HT1080 (cell line): ENCODE data around the gene UBE2S. TPM values are rescaled to one million over a fixed set of nuclear protein-coding genes. Genes with fewer than 3 reads are reported as not detected.

ENCODE experiments used
- DNase-seq: peaks from one replicate; pipeline ENCODE4 v3.0.0-alpha.2; 2015; ENCODE audit warnings: low read depth
- total RNA-seq: library from RNA; depleted of rRNA; stranded (reverse); fragments of >200 nt; shearing (Covaris generic); gene quantifications from 2 replicates; pipeline ENCODE4 v1.2.3, GENCODE V29; 2014

UBE2S gene
- total RNA-seq, 1 experiment from 2014 or later = 1,047 TPM

- DNase-seq = peak; percentile 93
Observed at GRCh38 chr19:55384920-55385723, 22.5 kb downstream of the UBE2S start.

- no peak for DNase-seq
Observed at GRCh38 chr19:55384131-55384919, 23.3 kb downstream of the UBE2S start, which contains the start of gene TMEM238. Gene TMEM238 (minus strand): TSS chr19:55384292. CDS start chr19:55384259, 33 bp downstream.

GRCh38 chr19:55383279-55384130, 24.1 kb downstream of the UBE2S start:
- DNase-seq = no peak

- DNase-seq = no peak
Observed at GRCh38 chr19:55382522-55383054, 25.0 kb downstream of the UBE2S start.

- DNase-seq = no peak
Observed at GRCh38 chr19:55382013-55382412, 25.6 kb downstream of the UBE2S start.

- no peak for DNase-seq
Observed at GRCh38 chr19:55379174-55379573, 28.4 kb downstream of the UBE2S start.

GRCh38 chr19:55377356-55378131, 30.0 kb downstream of the UBE2S start:
- DNase-seq = no peak

- no peak for DNase-seq
Observed at GRCh38 chr19:55376241-55376933, 31.2 kb downstream of the UBE2S start, which contains the start of gene TMEM190. Gene TMEM190 (plus strand): TSS chr19:55376826. CDS start chr19:55376854, 28 bp downstream.

- DNase-seq = no peak
Observed at GRCh38 chr19:55373993-55374757, 33.4 kb downstream of the UBE2S start.

GRCh38 chr19:55373306-55373992, 34.1 kb downstream of the UBE2S start:
- no peak for DNase-seq

GRCh38 chr19:55372316-55373081, 35.1 kb downstream of the UBE2S start:
- peak; percentile 76 for DNase-seq

GRCh38 chr19:55370305-55370988, 37.1 kb downstream of the UBE2S start, which contains the start of gene IL11:
Gene IL11 (minus strand): TSS chr19:55370463. CDS start chr19:55370310, 153 bp downstream.
- peak; percentile 74 for DNase-seq

- peak; percentile 76 for DNase-seq
Observed at GRCh38 chr19:55369653-55370304, 37.8 kb downstream of the UBE2S start.

- DNase-seq = peak; percentile 46
Observed at GRCh38 chr19:55368701-55369563, 38.7 kb downstream of the UBE2S start.

GRCh38 chr19:55368106-55368505, 39.5 kb downstream of the UBE2S start:
- DNase-seq = no peak
